Measurements from ENCODE around the gene SLC26A8. TPM values are rescaled to one million over a fixed set of nuclear protein-coding genes. Genes with fewer than 3 reads are reported as not detected.
"Not testable (repeated sequence)": the region's sequence is repeated elsewhere in the genome, so short reads cannot be mapped to it uniquely, and the experiment has no call there.

Gene SLC26A8
- polyA plus RNA-seq, 1 donor from 2014 or later = not detected

- no peak overlapping the region for H3K4me3 ChIP-seq (ENCODE audit: low read length)
- no peaks in the 10 kb centered on the region for H3K9me3 ChIP-seq (ENCODE audit: low read length)
- no peak overlapping the region for H2AFZ ChIP-seq (ENCODE audit: low read depth, low read length)
- H3K79me2 ChIP-seq (replicated peaks; ENCODE audit: insufficient read depth, low read length) = no peaks in the 10 kb centered on the region
- no peaks in the 10 kb centered on the region for H4K20me1 ChIP-seq (ENCODE audit: insufficient read depth)
- H3K27ac ChIP-seq (ENCODE audit: low read length) = no peak overlapping the region
- no peaks in the 10 kb centered on the region for H3F3A ChIP-seq (ENCODE audit: insufficient read depth, low read length, poor library complexity, severe bottlenecking)
- no peak overlapping the region for H3K9ac ChIP-seq (ENCODE audit: low read length)
- H3K4me2 ChIP-seq (ENCODE audit: low read length) = no peak overlapping the region
- H3K36me3 ChIP-seq (ENCODE audit: insufficient read depth, low read length) = no peaks in the 10 kb centered on the region
- H3K9me2 ChIP-seq (ENCODE audit: insufficient read depth, low read length) = no peaks in the 10 kb centered on the region
- no peaks in the 10 kb centered on the region for H3K27me3 ChIP-seq (ENCODE audit: insufficient read depth, low read depth, low read length)
- TF ChIP-seq MXI1 (conservative IDR thresholded peaks at IDR 0.05; ENCODE audit: poor library complexity, severe bottlenecking) = no peak
- TF ChIP-seq POLR2AphosphoS5 (IDR thresholded peaks at IDR 0.05) = no peak
- no peak for TF ChIP-seq TAF1 (IDR thresholded peaks at IDR 0.05; ENCODE audit: low read depth)
- TF ChIP-seq REST (IDR thresholded peaks at IDR 0.05; ENCODE audit: borderline replicate concordance) = no peak
- no peak for TF ChIP-seq SMC3 (conservative IDR thresholded peaks at IDR 0.05; ENCODE audit: poor library complexity)
- no peak for TF ChIP-seq EZH2 (IDR thresholded peaks at IDR 0.05; ENCODE audit: borderline replicate concordance, insufficient read depth, low read length, poor library complexity, severe bottlenecking)
- no peak for TF ChIP-seq CTCF (IDR thresholded peaks at IDR 0.05; ENCODE audit: poor library complexity, severe bottlenecking)
Measured at GRCh38 chr6:35993150-35993549, 31.3 kb downstream of the SLC26A8 start.

GRCh38 chr6:35988047-35988446, 36.4 kb downstream of the SLC26A8 start:
- not testable (repeated sequence) for H3K27ac ChIP-seq (ENCODE audit: low read length); H2AFZ ChIP-seq (ENCODE audit: low read depth, low read length); H3K9me3 ChIP-seq (ENCODE audit: low read length); H4K20me1 ChIP-seq (ENCODE audit: insufficient read depth); H3K9me2 ChIP-seq (ENCODE audit: insufficient read depth, low read length); H3K4me3 ChIP-seq (ENCODE audit: low read length); H3F3A ChIP-seq (ENCODE audit: insufficient read depth, low read length, poor library complexity, severe bottlenecking); H3K4me2 ChIP-seq (ENCODE audit: low read length); H3K9ac ChIP-seq (ENCODE audit: low read length); H3K27me3 ChIP-seq (ENCODE audit: insufficient read depth, low read depth, low read length); H3K36me3 ChIP-seq (ENCODE audit: insufficient read depth, low read length); H3K79me2 ChIP-seq (replicated peaks; ENCODE audit: insufficient read depth, low read length)

GRCh38 chr6:35984701-35985100, 39.7 kb downstream of the SLC26A8 start:
- Histone ChIP-seq H3K27me3 (ENCODE audit: insufficient read depth, low read depth, low read length) (no peaks in the 10 kb centered on the region), H3K4me3 (ENCODE audit: low read length) (no peak overlapping the region), H3K79me2 (replicated peaks; ENCODE audit: insufficient read depth, low read length) (no peaks in the 10 kb centered on the region), H3K36me3 (ENCODE audit: insufficient read depth, low read length) (no peaks in the 10 kb centered on the region), H3K27ac (ENCODE audit: low read length) (no peak overlapping the region), H3K9ac (ENCODE audit: low read length) (no peak overlapping the region), H3K9me3 (ENCODE audit: low read length) (no peaks in the 10 kb centered on the region), H3K4me2 (ENCODE audit: low read length) (no peak overlapping the region), H3F3A (ENCODE audit: insufficient read depth, low read length, poor library complexity, severe bottlenecking) (no peaks in the 10 kb centered on the region), H4K20me1 (ENCODE audit: insufficient read depth) (no peaks in the 10 kb centered on the region), H3K9me2 (ENCODE audit: insufficient read depth, low read length) (no peaks in the 10 kb centered on the region), H2AFZ (ENCODE audit: low read depth, low read length) (no peak overlapping the region)
- TF ChIP-seq CTCF (IDR thresholded peaks at IDR 0.05; ENCODE audit: poor library complexity, severe bottlenecking) = no peak
- no peak for TF ChIP-seq SMC3 (conservative IDR thresholded peaks at IDR 0.05; ENCODE audit: poor library complexity)
- no peak for TF ChIP-seq REST (IDR thresholded peaks at IDR 0.05; ENCODE audit: borderline replicate concordance)
- TF ChIP-seq POLR2AphosphoS5 (IDR thresholded peaks at IDR 0.05) = no peak
- no peak for TF ChIP-seq RAD21 (conservative IDR thresholded peaks at IDR 0.05)
- no peak for TF ChIP-seq EZH2 (IDR thresholded peaks at IDR 0.05; ENCODE audit: borderline replicate concordance, insufficient read depth, low read length, poor library complexity, severe bottlenecking)
- no peak for TF ChIP-seq TAF1 (IDR thresholded peaks at IDR 0.05; ENCODE audit: low read depth)
- no peak for TF ChIP-seq EP300 (conservative IDR thresholded peaks at IDR 0.05; ENCODE audit: poor library complexity, severe bottlenecking)
- TF ChIP-seq MXI1 (conservative IDR thresholded peaks at IDR 0.05; ENCODE audit: poor library complexity, severe bottlenecking) = no peak
